HepG2 (cell line): ENCODE results near the gene DNAJC1. TPM values are rescaled to one million over a fixed set of nuclear protein-coding genes. Genes with fewer than 3 reads are reported as not detected.

Source experiments
- CCAR2 ChIP-seq: fragments of 200-400 bp; formaldehyde crosslinking; optimal IDR thresholded peaks from 2 replicates; pipeline ENCODE3; 2018; ENCODE audit warnings: low read depth, mild to moderate bottlenecking, low read length, moderate library complexity
- FOSL2 ChIP-seq: sonication (generic); formaldehyde crosslinking; IDR thresholded peaks from 2 replicates; pipeline ENCODE4 v1.4.0; 2020; ENCODE audit warnings: missing genetic modification reagents
- IKZF5 ChIP-seq: IDR thresholded peaks from 2 replicates; pipeline ENCODE4 v1.6.1; 2018; ENCODE audit warnings: missing genetic modification reagents, mild to moderate bottlenecking, missing compliant biosample characterization
- MAFF ChIP-seq: IDR thresholded peaks from 2 replicates; pipeline ENCODE4 v1.6.1; 2011; ENCODE audit warnings: low read depth, low read length, improper control_type of control experiment
- MED1 ChIP-seq: sonication (generic); formaldehyde crosslinking; IDR thresholded peaks from 2 replicates; pipeline ENCODE4 v1.4.0; 2020; ENCODE audit warnings: missing genetic modification reagents
- PREB ChIP-seq: sonication (generic); formaldehyde crosslinking; IDR thresholded peaks from 2 replicates; pipeline ENCODE4 v1.4.0; 2020; ENCODE audit warnings: missing genetic modification reagents
- RXRA ChIP-seq: sonication (generic); formaldehyde crosslinking; IDR thresholded peaks from 2 replicates; pipeline ENCODE4 v1.5.1; 2020; ENCODE audit warnings: missing genetic modification reagents
- SNAPC2 ChIP-seq: sonication (generic); formaldehyde crosslinking; IDR thresholded peaks from 2 replicates; pipeline ENCODE4 v1.8.1; 2022; ENCODE audit warnings: mild to moderate bottlenecking, missing genetic modification reagents
- SOX5 ChIP-seq: IDR thresholded peaks from 2 replicates; pipeline ENCODE4 v1.6.1; 2016; ENCODE audit warnings: borderline replicate concordance
- TEAD3 ChIP-seq: optimal IDR thresholded peaks from 2 replicates; pipeline ENCODE3; 2016; ENCODE audit warnings: borderline replicate concordance
- TP53 ChIP-seq: sonication (generic); formaldehyde crosslinking; conservative IDR thresholded peaks from 2 replicates; pipeline ENCODE4 v1.4.0; 2020; ENCODE audit warnings: missing genetic modification reagents
- ZMYM4 ChIP-seq: sonication (generic); formaldehyde crosslinking; IDR thresholded peaks from 2 replicates; pipeline ENCODE4 v1.8.1; 2023; ENCODE audit warnings: mild to moderate bottlenecking, missing genetic modification reagents
- ZNF264 ChIP-seq: sonication (generic); formaldehyde crosslinking; IDR thresholded peaks from 2 replicates; pipeline ENCODE4 v1.4.0; 2020; ENCODE audit warnings: missing genetic modification reagents
- ZNF382 ChIP-seq: sonication (generic); formaldehyde crosslinking; IDR thresholded peaks from 2 replicates; pipeline ENCODE4 v1.5.0; 2020; ENCODE audit warnings: missing genetic modification reagents, mild to moderate bottlenecking, borderline replicate concordance
- ZNF549 ChIP-seq: sonication (generic); formaldehyde crosslinking; IDR thresholded peaks from 2 replicates; pipeline ENCODE4 v1.5.0; 2020; ENCODE audit warnings: missing genetic modification reagents
- ZNF556 ChIP-seq: sonication (generic); formaldehyde crosslinking; IDR thresholded peaks from 2 replicates; pipeline ENCODE4 v1.4.0; 2020; ENCODE audit warnings: mild to moderate bottlenecking, missing genetic modification reagents, borderline replicate concordance
- ZNF574 ChIP-seq: sonication (generic); formaldehyde crosslinking; IDR thresholded peaks from 2 replicates; pipeline ENCODE4 v1.4.0; 2020; ENCODE audit warnings: missing genetic modification reagents
- ZNF720 ChIP-seq: sonication (generic); formaldehyde crosslinking; IDR thresholded peaks from 2 replicates; pipeline ENCODE4 v1.4.0; 2020; ENCODE audit warnings: missing genetic modification reagents
- polyA plus RNA-seq, 8 experiments: library from polyadenylated mRNA; depleted of rRNA in 3 of 8; stranded (reverse) in 7 of 8; unstranded in 1 of 8; fragments of >200 nt; fragmentation: Illumina TruSeq in 4 of 8; extraction: Trizol in 4 of 8; gene quantifications; 2 replicates each; pipeline versions ENCODE4 v1.2.1 to v1.2.3, GENCODE V29; 2011 to 2016; ENCODE audit warnings: low read depth in 4 of 8, missing spikeins in 1 of 8, mixed read lengths in 1 of 8; ENCODE audit not compliant: insufficient read depth in 1 of 8
- total RNA-seq, 5 experiments: library from RNA; depleted of rRNA; stranded (reverse); fragments of >200 nt; fragmentation: Illumina TruSeq; extraction: Trizol; gene quantifications; 2 replicates each; pipeline ENCODE4 v1.2.3, GENCODE V29; 2016; ENCODE audit warnings: low read depth in 1 of 5

Gene DNAJC1
- total and polyA plus RNA-seq, 2 of the 13 experiments (the other 11 are each of a cell fraction or from before 2014, with no cell fraction given), result 9.9 to 16.6 TPM

DNA sequence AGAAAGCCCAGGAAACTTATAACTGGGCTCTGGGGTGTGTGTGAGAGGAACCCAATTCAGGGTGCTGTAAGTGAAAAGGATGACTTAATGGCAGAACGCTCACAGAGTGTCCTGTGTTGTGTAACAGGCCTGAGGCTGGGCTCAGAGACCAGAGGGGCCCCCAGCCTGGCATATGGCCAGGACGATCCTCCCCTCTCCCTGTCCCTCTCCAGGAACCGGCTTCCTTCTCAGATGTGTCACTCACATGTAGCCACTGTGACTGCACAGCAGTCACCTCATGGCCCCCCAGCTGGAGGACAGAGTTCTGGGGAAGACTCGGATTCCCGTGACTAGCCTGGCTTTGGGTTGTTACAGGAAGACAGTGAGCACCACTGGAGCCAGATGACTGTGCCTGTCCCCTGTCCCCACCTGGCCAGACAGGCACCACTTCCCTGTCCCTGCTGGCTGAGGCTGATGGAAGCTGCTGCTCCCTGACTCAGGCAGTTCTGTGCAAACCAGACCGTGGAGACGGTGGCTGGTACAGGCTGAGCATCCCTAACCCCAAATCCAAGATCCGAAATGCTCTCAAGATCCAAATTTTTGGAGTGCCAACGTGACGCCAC, 249.0 kb downstream of the DNAJC1 start (continued):
- TF ChIP-seq MAFF, result no peak
- peak; percentile 68 for TF ChIP-seq SOX5
- peak; percentile 50 for TF ChIP-seq FOSL2 (CRISPR knock-in tag)
- TF ChIP-seq ZNF556 (CRISPR knock-in tag), result peak; percentile 57; the same call in 1 of the 2 replicates
- TF ChIP-seq ZNF720, result no peak
- no peak for TF ChIP-seq ZNF382
- no peak for TF ChIP-seq SNAPC2 (CRISPR knock-in tag)
- TF ChIP-seq PREB (CRISPR knock-in tag), result no peak
- peak; percentile 62; the same call in 1 of the 2 replicates for TF ChIP-seq ZMYM4
- peak; percentile 61 for TF ChIP-seq MED1 (CRISPR knock-in tag)
- TF ChIP-seq TP53 (CRISPR knock-in tag), result no peak
- TF ChIP-seq IKZF5 (CRISPR knock-in tag), result peak; percentile 77
- no peak for TF ChIP-seq ZNF574 (CRISPR knock-in tag)
- TF ChIP-seq RXRA, result peak; percentile 69
- no peak for TF ChIP-seq ZNF549 (CRISPR knock-in tag)
- peak; percentile 32 for TF ChIP-seq TEAD3 (CRISPR knock-in tag)
- no peak for TF ChIP-seq CCAR2
- no peak for TF ChIP-seq ZNF264 (CRISPR knock-in tag)
